H9 (cell line): ENCODE results near the gene PGA4. TPM values are rescaled to one million over a fixed set of nuclear protein-coding genes. Genes with fewer than 3 reads are reported as not detected.

Source experiments
- DNase-seq: peaks from one replicate; pipeline ENCODE4 v3.0.0-alpha.2; 2017
- H2AFZ ChIP-seq: one replicate; pipeline ENCODE4 v1.6.1; 2013; ENCODE audit warnings: mild to moderate bottlenecking, low read length, control low read depth, moderate library complexity
- H2AK5ac ChIP-seq: 2 replicates; pipeline ENCODE4 v1.6.1; 2013; ENCODE audit warnings: low read length, control low read depth, mixed read lengths; ENCODE audit not compliant: insufficient read length
- H2BK120ac ChIP-seq: one replicate; pipeline ENCODE4 v1.6.1; 2013; ENCODE audit warnings: low read depth, mild to moderate bottlenecking, low read length, control low read depth, inconsistent platforms; ENCODE audit not compliant: poor library complexity, severe bottlenecking
- H2BK12ac ChIP-seq: 2 replicates; pipeline ENCODE4 v1.6.1; 2013; ENCODE audit warnings: low read length, control low read depth, mixed read lengths, low read depth; ENCODE audit not compliant: insufficient read length
- H2BK15ac ChIP-seq: 2 replicates; pipeline ENCODE4 v1.6.1; 2013; ENCODE audit warnings: low read depth, low read length, control low read depth
- H2BK20ac ChIP-seq: one replicate; pipeline ENCODE4 v1.6.1; 2013; ENCODE audit warnings: low read depth, mild to moderate bottlenecking, low read length, control low read depth, inconsistent platforms; ENCODE audit not compliant: poor library complexity, severe bottlenecking
- H2BK5ac ChIP-seq: 2 replicates; pipeline ENCODE4 v1.6.1; 2013; ENCODE audit warnings: low read length, control low read depth, mixed read lengths; ENCODE audit not compliant: insufficient read length
- H3K14ac ChIP-seq: 2 replicates; pipeline ENCODE4 v1.6.1; 2013; ENCODE audit warnings: low read length, control low read depth; ENCODE audit not compliant: insufficient read depth
- H3K18ac ChIP-seq: 2 replicates; pipeline ENCODE4 v1.6.1; 2013; ENCODE audit warnings: low read depth, mild to moderate bottlenecking, mixed read lengths, low read length, control low read depth; ENCODE audit not compliant: insufficient read length
- H3K23ac ChIP-seq: 2 replicates; pipeline ENCODE4 v1.6.1; 2013; ENCODE audit warnings: low read length, control low read depth, mixed read lengths, low read depth; ENCODE audit not compliant: insufficient read length
- H3K23me2 ChIP-seq: 2 replicates; pipeline ENCODE4 v1.6.1; 2013; ENCODE audit warnings: low read depth, mild to moderate bottlenecking, mixed read lengths, low read length, control low read depth; ENCODE audit not compliant: insufficient read length, poor library complexity, severe bottlenecking
- H3K27ac ChIP-seq: 2 replicates; pipeline ENCODE4 v1.5.1; 2013; ENCODE audit warnings: low read length, control low read depth, mixed read lengths, low read depth; ENCODE audit not compliant: insufficient read length
- H3K27me3 ChIP-seq: 2 replicates; pipeline ENCODE4 v1.6.1; 2013; ENCODE audit warnings: low read length, control low read depth, inconsistent platforms; ENCODE audit not compliant: insufficient read depth
- H3K4ac ChIP-seq: 2 replicates; pipeline ENCODE4 v1.6.1; 2013; ENCODE audit warnings: low read depth, mild to moderate bottlenecking, control low read depth, inconsistent platforms, low read length, moderate library complexity
- H3K4me1 ChIP-seq: 2 replicates; pipeline ENCODE4 v1.6.1; 2013; ENCODE audit warnings: low read length, control low read depth, inconsistent platforms; ENCODE audit not compliant: insufficient read depth
- H3K4me2 ChIP-seq: 2 replicates; pipeline ENCODE4 v1.6.1; 2013; ENCODE audit warnings: low read length, control low read depth, mixed read lengths; ENCODE audit not compliant: insufficient read length, insufficient read depth
- H3K56ac ChIP-seq: 2 replicates; pipeline ENCODE4 v1.6.1; 2013; ENCODE audit warnings: low read depth, mild to moderate bottlenecking, mixed read lengths, low read length, control low read depth; ENCODE audit not compliant: insufficient read length
- H3K79me1 ChIP-seq: 2 replicates; pipeline ENCODE4 v1.6.1; 2013; ENCODE audit warnings: low read depth, mild to moderate bottlenecking, moderate library complexity, low read length, control low read depth, inconsistent platforms; ENCODE audit not compliant: insufficient read depth, poor library complexity, severe bottlenecking
- H3K79me2 ChIP-seq: 2 replicates; pipeline ENCODE4 v1.6.1; 2013; ENCODE audit warnings: low read length, control low read depth, inconsistent platforms; ENCODE audit not compliant: insufficient read depth
- H3K9ac ChIP-seq: 2 replicates; pipeline ENCODE4 v1.6.1; 2013; ENCODE audit warnings: low read length, control low read depth, mixed read lengths; ENCODE audit not compliant: insufficient read length; ENCODE audit errors: extremely low read depth
- H3K9me3 ChIP-seq: one replicate; pipeline ENCODE4 v1.6.1; 2013; ENCODE audit warnings: low read depth, low read length, inconsistent platforms; ENCODE audit not compliant: control insufficient read depth
- H3T11ph ChIP-seq: one replicate; pipeline ENCODE4 v1.6.1; 2013; ENCODE audit warnings: mild to moderate bottlenecking, low read length, control low read depth, inconsistent platforms
- H4K20me1 ChIP-seq: one replicate; pipeline ENCODE4 v1.6.1; 2013; ENCODE audit not compliant: control insufficient read depth, insufficient read length, insufficient read depth
- H4K5ac ChIP-seq: 2 replicates; pipeline ENCODE4 v1.6.1; 2013; ENCODE audit warnings: low read depth, mild to moderate bottlenecking, mixed read lengths, low read length, control low read depth; ENCODE audit not compliant: insufficient read length
- H4K8ac ChIP-seq: replicated peaks from 2 replicates; pipeline ENCODE4 v1.6.1; 2013; ENCODE audit warnings: low read length, control low read depth, mixed read lengths, low read depth; ENCODE audit not compliant: insufficient read length
- H4K91ac ChIP-seq: 2 replicates; pipeline ENCODE4 v1.6.1; 2013; ENCODE audit warnings: low read depth, mild to moderate bottlenecking, moderate library complexity, mixed read lengths, low read length, control low read depth; ENCODE audit not compliant: insufficient read length
- H3K27ac Mint-ChIP-seq, 3 experiments: 2 replicates in 2 of 3; 3 replicates in 1 of 3; pipeline ENCODE4 v1.8.0; 2020 to 2021; ENCODE audit warnings: mixed read lengths in 3 of 3, mild to moderate bottlenecking in 1 of 3, moderate library complexity in 1 of 3
- H3K27me3 Mint-ChIP-seq: 2 replicates; pipeline ENCODE4 v1.8.0; 2021; ENCODE audit warnings: low read depth, mild to moderate bottlenecking, moderate library complexity, mixed read lengths
- H3K36me3 Mint-ChIP-seq, 3 experiments: 2 replicates in 2 of 3; 3 replicates in 1 of 3; pipeline ENCODE4 v1.8.0; 2020 to 2021; ENCODE audit warnings: low read depth in 3 of 3, mixed read lengths in 3 of 3; ENCODE audit not compliant: insufficient read depth in 1 of 3
- H3K4me1 Mint-ChIP-seq, 2 experiments: 2 replicates each; pipeline ENCODE4 v1.8.0; 2020; ENCODE audit warnings: mixed read lengths in 2 of 2
- H3K4me3 Mint-ChIP-seq, 2 experiments: 2 replicates in 1 of 2; 3 replicates in 1 of 2; pipeline ENCODE4 v1.8.0; 2020 to 2021; ENCODE audit warnings: mild to moderate bottlenecking in 2 of 2, mixed read lengths in 2 of 2, moderate library complexity in 1 of 2
- H3K9me3 Mint-ChIP-seq, 2 experiments: 2 replicates in 1 of 2; 3 replicates in 1 of 2; pipeline ENCODE4 v1.8.0; 2020; ENCODE audit warnings: mild to moderate bottlenecking in 2 of 2, mixed read lengths in 2 of 2, moderate library complexity in 1 of 2
- WGBS: extraction: QIAGEN DNeasy Blood & Tissue Kit; methylation state at CpG from one replicate; pipeline ENCODE4 v1.1.7; 2013; ENCODE audit warnings: missing lambda C conversion rate, low lambda C conversion rate, mixed read lengths; ENCODE audit not compliant: insufficient read length; ENCODE audit errors: extremely low coverage; 5-methylcytosine and 5-hydroxymethylcytosine counted together
- total RNA-seq: library from RNA; stranded (reverse); gene quantifications from 2 replicates; pipeline ENCODE4 v1.2.1, GENCODE V29; 2021
- TF ChIP-seq, protein P1 (sequence below): fragments of 200-600 bp; sonication (generic); conservative IDR thresholded peaks from 3 replicates; pipeline ENCODE4 v1.8.0; 2021; ENCODE audit warnings: antibody characterized with exemption, mild to moderate bottlenecking

The PGA4 gene
- total RNA-seq, 1 experiment from 2014 or later: not detected

DNA sequence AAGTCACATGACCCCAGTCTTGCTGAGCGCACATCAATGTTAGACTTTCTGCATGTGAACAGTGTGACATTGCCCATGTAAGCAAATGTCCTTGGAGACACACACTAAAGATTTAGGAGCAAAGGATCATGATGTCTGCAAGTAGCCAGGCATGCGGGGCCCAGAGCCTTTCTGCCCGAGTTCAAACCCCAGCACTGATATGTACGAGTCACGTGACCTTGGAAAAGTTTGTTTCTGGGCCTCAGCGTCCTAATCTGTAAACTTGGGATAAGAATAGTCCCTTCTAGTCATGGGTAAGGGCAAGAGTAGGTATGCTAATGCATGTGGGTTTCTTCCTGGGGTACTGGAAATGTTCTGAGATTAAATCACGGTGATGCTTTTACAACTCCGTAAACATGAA is 35.6 kb upstream of the PGA4 start:
- H4K8ac ChIP-seq: no peak overlapping the region
- no peak overlapping the region for H4K5ac ChIP-seq
- Mint-ChIP-seq H3K9me3 (peaks cover 2 to 5% of the 10 kb centered on the region in 2 experiments; a peak in 3 of 5 replicates), H3K27ac (no peak overlapping the region), H3K27me3 (peaks cover 2% of the 10 kb centered on the region; the same call in 1 of the 2 replicates), H3K36me3 (no peaks in the 10 kb centered on the region), H3K4me1 (no peaks in the 10 kb centered on the region), H3K4me3 (no peak overlapping the region)
- H2BK120ac ChIP-seq: no peak overlapping the region
- H3K27ac ChIP-seq: no peak overlapping the region
- H3K18ac ChIP-seq: no peak overlapping the region
- no peak overlapping the region for H2BK15ac ChIP-seq
- H3K23me2 ChIP-seq: no peaks in the 10 kb centered on the region
- H4K91ac ChIP-seq: no peak overlapping the region
- no peaks in the 10 kb centered on the region for H3K4me1 ChIP-seq
- no peak overlapping the region for H3K23ac ChIP-seq
- TF ChIP-seq, protein P1, sequence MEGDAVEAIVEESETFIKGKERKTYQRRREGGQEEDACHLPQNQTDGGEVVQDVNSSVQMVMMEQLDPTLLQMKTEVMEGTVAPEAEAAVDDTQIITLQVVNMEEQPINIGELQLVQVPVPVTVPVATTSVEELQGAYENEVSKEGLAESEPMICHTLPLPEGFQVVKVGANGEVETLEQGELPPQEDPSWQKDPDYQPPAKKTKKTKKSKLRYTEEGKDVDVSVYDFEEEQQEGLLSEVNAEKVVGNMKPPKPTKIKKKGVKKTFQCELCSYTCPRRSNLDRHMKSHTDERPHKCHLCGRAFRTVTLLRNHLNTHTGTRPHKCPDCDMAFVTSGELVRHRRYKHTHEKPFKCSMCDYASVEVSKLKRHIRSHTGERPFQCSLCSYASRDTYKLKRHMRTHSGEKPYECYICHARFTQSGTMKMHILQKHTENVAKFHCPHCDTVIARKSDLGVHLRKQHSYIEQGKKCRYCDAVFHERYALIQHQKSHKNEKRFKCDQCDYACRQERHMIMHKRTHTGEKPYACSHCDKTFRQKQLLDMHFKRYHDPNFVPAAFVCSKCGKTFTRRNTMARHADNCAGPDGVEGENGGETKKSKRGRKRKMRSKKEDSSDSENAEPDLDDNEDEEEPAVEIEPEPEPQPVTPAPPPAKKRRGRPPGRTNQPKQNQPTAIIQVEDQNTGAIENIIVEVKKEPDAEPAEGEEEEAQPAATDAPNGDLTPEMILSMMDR: no peak
- no peak overlapping the region for H2BK12ac ChIP-seq
- H3K56ac ChIP-seq: no peak overlapping the region
- H4K20me1 ChIP-seq: no peaks in the 10 kb centered on the region
- no peaks in the 10 kb centered on the region for H3K79me1 ChIP-seq
- H3K9ac ChIP-seq: no peak overlapping the region
- no peak overlapping the region for H3K4me2 ChIP-seq
- H2AFZ ChIP-seq: no peak overlapping the region
- H3K79me2 ChIP-seq: no peaks in the 10 kb centered on the region
- WGBS: no CpG with 5 or more reads among the region's 8 CpGs
- DNase-seq: no peak
- H2BK20ac ChIP-seq: no peak overlapping the region
- no peak overlapping the region for H2AK5ac ChIP-seq
- H3T11ph ChIP-seq: no peak overlapping the region
- H2BK5ac ChIP-seq: no peak overlapping the region
- H3K14ac ChIP-seq: no peak overlapping the region
- H3K4ac ChIP-seq: no peak overlapping the region
- H3K27me3 ChIP-seq: no peaks in the 10 kb centered on the region
- no peaks in the 10 kb centered on the region for H3K9me3 ChIP-seq
